Measurements from ENCODE around the gene CRACR2A. TPM values are rescaled to one million over a fixed set of nuclear protein-coding genes. Genes with fewer than 3 reads are reported as not detected.

The CRACR2A gene
- polyA plus RNA-seq, 1 experiment = 1.4 TPM

DNA sequence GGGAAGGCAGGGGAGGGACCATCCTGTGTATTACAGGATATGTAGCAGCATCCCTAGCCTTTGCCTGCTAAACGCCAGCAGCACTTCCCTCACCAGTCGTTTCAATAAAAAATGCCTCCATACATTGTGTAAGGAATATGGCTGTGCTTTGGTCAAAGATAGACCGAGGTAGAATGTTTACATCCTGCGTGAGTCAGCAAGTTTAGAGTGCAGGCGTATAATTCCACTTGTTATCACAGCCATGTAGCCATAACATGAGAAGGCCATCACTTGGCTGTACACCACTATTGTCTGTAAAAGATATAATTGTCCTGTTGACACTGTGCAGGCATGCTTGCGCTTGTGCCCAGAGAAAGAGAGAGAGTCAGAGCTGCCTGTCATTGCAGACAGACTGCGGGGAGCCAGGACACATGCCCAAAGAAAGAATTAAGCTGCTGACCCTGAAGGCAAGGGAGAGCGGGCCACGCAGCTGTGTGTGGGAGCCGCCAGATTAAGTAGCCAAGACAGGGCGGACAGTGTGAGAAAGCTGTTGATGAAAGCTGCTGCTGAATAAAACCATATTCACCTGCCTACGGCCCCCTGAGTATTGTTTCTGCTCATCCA lies 68.4 kb downstream of the CRACR2A start:
- ChIA-PET CTCF (no interaction called here), POLR2A (no interaction called here)
- no peak for DNase-seq (ENCODE audit: low read depth)

DNA sequence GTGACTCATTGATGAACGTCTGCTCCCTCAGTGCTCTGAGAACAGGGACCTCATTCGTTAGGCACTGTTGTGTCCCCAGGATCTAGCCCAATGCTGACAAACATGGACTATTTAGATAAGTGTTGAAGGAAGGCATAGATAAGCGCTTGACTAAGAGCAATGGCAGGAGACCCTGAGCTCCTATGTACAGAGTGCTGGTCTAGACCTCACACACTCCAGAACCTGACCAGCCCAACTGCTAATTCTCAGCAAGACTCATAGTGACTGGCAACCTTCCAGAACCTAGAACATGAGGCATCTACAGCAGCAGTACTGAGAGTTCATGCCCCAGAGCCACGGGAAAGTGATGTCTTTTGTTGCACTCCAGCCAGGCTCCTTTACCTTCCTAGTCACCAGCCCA lies 69.2 kb downstream of the CRACR2A start:
- DNase-seq (ENCODE audit: low read depth) = no peak
- H3K4me3 ChIP-seq (ENCODE audit: low read depth, low read length) = no peak overlapping the region
- TF ChIP-seq, protein P1, sequence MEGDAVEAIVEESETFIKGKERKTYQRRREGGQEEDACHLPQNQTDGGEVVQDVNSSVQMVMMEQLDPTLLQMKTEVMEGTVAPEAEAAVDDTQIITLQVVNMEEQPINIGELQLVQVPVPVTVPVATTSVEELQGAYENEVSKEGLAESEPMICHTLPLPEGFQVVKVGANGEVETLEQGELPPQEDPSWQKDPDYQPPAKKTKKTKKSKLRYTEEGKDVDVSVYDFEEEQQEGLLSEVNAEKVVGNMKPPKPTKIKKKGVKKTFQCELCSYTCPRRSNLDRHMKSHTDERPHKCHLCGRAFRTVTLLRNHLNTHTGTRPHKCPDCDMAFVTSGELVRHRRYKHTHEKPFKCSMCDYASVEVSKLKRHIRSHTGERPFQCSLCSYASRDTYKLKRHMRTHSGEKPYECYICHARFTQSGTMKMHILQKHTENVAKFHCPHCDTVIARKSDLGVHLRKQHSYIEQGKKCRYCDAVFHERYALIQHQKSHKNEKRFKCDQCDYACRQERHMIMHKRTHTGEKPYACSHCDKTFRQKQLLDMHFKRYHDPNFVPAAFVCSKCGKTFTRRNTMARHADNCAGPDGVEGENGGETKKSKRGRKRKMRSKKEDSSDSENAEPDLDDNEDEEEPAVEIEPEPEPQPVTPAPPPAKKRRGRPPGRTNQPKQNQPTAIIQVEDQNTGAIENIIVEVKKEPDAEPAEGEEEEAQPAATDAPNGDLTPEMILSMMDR (IDR thresholded peaks at IDR 0.05; ENCODE audit: insufficient read depth, low read depth, low read length) = no peak
- POLR2A ChIA-PET = no interaction called here
- no peaks in the 10 kb centered on the region for H3K36me3 ChIP-seq (ENCODE audit: control insufficient read depth, insufficient read depth, low read length)
- CTCF ChIA-PET = interaction anchor here (0.9 kb wide), 1 partner anchor 87 kb away, joined by 3 read pairs; no protein-coding TSS in a partner anchor
- no peaks in the 10 kb centered on the region for H3K27me3 ChIP-seq (ENCODE audit: control insufficient read depth, insufficient read depth, low read length)

More for the DNA sequence above, 68.4 kb downstream of the CRACR2A start:
- H3K36me3 ChIP-seq (ENCODE audit: control insufficient read depth, insufficient read depth, low read length) = no peaks in the 10 kb centered on the region
- H3K27me3 ChIP-seq (ENCODE audit: control insufficient read depth, insufficient read depth, low read length) = no peaks in the 10 kb centered on the region
- no peak overlapping the region for H3K4me3 ChIP-seq (ENCODE audit: low read depth, low read length)
- TF ChIP-seq, protein P1 (IDR thresholded peaks at IDR 0.05; ENCODE audit: insufficient read depth, low read depth, low read length) = no peak

DNA sequence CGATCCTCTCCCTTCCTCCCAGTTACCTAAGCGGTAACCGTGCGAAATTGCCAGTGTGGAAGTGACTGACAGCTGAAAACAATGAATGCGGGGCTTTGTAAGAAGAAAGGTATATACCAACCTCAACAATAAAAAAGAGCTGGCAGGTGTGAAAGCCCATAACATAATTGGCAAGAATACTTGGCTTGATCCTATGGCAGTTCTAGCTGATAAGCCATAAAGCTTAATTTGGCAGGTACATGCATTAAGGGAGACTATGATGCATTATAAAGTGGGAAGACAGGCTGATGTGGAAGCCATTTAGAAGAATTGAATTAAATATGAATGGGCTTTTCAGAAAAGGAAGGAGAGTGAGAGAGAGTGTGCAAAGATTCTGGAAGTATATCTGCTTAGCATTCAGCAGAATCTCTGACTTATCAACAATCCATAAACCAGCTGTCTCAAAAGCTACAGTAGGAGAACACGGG lies 71.3 kb downstream of the CRACR2A start:
- TF ChIP-seq, protein P1 (IDR thresholded peaks at IDR 0.05; ENCODE audit: insufficient read depth, low read depth, low read length) = no peak
- H3K27me3 ChIP-seq (ENCODE audit: control insufficient read depth, insufficient read depth, low read length) = no peaks in the 10 kb centered on the region
- no peak overlapping the region for H3K4me3 ChIP-seq (ENCODE audit: low read depth, low read length)
- DNase-seq (ENCODE audit: low read depth) = no peak
- ChIA-PET POLR2A (interaction anchor here (0.6 kb wide), 1 partner anchor 8 kb away, joined by 3 read pairs; no protein-coding TSS in a partner anchor), CTCF (interaction anchor here (2.0 kb wide), 1 partner anchor 381 kb away, joined by 11 read pairs; no protein-coding TSS in a partner anchor)
- H3K36me3 ChIP-seq (ENCODE audit: control insufficient read depth, insufficient read depth, low read length) = no peaks in the 10 kb centered on the region

DNA sequence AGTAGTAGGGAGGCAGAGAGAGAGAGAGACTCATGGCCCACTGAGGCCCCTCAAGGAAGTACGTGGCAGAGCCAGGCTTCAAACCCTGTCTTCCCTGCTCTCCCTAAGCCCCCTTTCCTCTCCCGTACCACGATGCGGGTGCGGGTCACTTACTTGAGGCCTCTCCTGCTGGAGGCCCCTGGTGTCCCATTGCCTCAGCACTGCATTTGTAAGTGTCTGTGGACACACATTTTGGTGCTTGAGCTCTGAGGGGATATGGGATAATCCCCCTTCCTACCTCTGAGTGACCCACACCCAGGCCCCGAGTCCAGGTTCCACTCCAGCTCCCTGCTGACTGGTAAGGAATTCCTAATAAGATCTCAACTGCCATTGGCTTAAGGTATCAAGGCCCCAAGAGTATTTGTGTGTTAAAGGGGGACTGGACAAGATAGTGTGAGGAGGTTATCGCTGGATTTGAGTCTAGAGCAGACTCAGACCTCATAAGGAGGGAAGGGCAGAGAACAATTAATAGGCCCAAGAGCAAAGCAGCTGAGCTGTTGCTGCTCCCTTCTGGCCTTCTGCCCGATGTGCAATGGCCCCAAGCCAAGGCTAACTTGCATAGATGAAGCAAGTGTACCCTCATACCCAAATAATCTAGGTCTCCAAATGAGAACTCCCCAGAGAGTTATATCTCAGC lies 71.9 kb downstream of the CRACR2A start:
- Histone ChIP-seq H3K27me3 (ENCODE audit: control insufficient read depth, insufficient read depth, low read length) (no peaks in the 10 kb centered on the region), H3K36me3 (ENCODE audit: control insufficient read depth, insufficient read depth, low read length) (no peaks in the 10 kb centered on the region), H3K4me3 (ENCODE audit: low read depth, low read length) (no peak overlapping the region)
- ChIA-PET POLR2A (interaction anchor here (0.6 kb wide), 1 partner anchor 9 kb away, joined by 3 read pairs; no protein-coding TSS in a partner anchor), CTCF (interaction anchor here (2.0 kb wide), 1 partner anchor 381 kb away, joined by 11 read pairs; no protein-coding TSS in a partner anchor)
- TF ChIP-seq, protein P1 (IDR thresholded peaks at IDR 0.05; ENCODE audit: insufficient read depth, low read depth, low read length) = no peak
- DNase-seq (ENCODE audit: low read depth) = no peak

DNA sequence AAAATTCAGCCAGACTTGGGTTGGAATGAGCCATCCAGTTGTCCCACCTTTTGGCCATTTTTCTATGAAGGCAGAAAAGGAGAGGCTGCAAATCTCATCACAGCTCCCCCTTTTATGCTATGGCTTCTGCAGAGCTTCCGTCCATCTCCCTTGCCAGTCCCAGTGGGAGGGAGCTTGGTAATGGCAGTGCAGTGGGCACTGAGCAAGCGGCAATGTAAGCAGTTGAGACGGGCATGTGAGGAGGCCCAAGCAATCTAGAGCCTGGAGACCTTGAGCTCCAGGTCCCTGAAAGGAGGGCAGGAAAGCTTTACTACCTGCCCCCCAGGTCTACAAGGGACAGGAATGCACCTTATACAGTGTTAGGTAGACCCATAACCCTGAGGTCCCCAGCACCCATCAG lies 73.1 kb downstream of the CRACR2A start:
- CTCF ChIA-PET = interaction anchor here (1.1 to 2.0 kb wide), 2 partner anchors 12 to 380 kb away, joined by 3 to 11 read pairs; no protein-coding TSS in a partner anchor

More for the DNA sequence above, 73.1 kb downstream of the CRACR2A start:
- H3K36me3 ChIP-seq (ENCODE audit: control insufficient read depth, insufficient read depth, low read length) = no peaks in the 10 kb centered on the region
- no peaks in the 10 kb centered on the region for H3K27me3 ChIP-seq (ENCODE audit: control insufficient read depth, insufficient read depth, low read length)
- DNase-seq (ENCODE audit: low read depth) = no peak
- no peak overlapping the region for H3K4me3 ChIP-seq (ENCODE audit: low read depth, low read length)
- POLR2A ChIA-PET = interaction anchor here (0.6 kb wide), 1 partner anchor 18 kb away, joined by 3 read pairs; no protein-coding TSS in a partner anchor
- TF ChIP-seq, protein P1 (IDR thresholded peaks at IDR 0.05; ENCODE audit: insufficient read depth, low read depth, low read length) = no peak

All from BJ (cell line).